SK-N-SH treated with all-trans-retinoic acid at 6 μM for 48 hours (cell line): ENCODE measurements around the gene IKZF1.

Source experiments
- ATAC-seq: fragments of 200-7000 bp; cut with Tn5 transposase; 3 replicates; pipeline ENCODE4 v1.9.1; 2020; ENCODE audit warnings: mild to moderate bottlenecking, moderate library complexity
- ARNTL ChIP-seq: fragments of 450-650 bp; formaldehyde crosslinking; IDR thresholded peaks from 2 replicates; pipeline ENCODE4 v1.5.0; 2020; ENCODE audit warnings: low read depth, mild to moderate bottlenecking, moderate library complexity, borderline replicate concordance
- BACH2 ChIP-seq: fragments of 250-450 bp; sonication (Bioruptor Pico); IDR thresholded peaks from 2 replicates; pipeline ENCODE4 v1.9.0; 2021; ENCODE audit warnings: mild to moderate bottlenecking, borderline replicate concordance
- CSDC2 ChIP-seq: fragments of 250-450 bp; sonication (Bioruptor Pico); IDR thresholded peaks from 2 replicates; pipeline ENCODE4 v1.5.0; 2020; ENCODE audit warnings: mild to moderate bottlenecking, moderate library complexity
- CSRNP3 ChIP-seq: fragments of 250-450 bp; sonication (Bioruptor Pico); IDR thresholded peaks from 2 replicates; pipeline ENCODE4 v1.5.1; 2021; ENCODE audit warnings: mild to moderate bottlenecking, moderate library complexity
- ESRRG ChIP-seq: fragments of 250-450 bp; sonication (Bioruptor Pico); IDR thresholded peaks from 2 replicates; pipeline ENCODE4 v1.6.1; 2021; ENCODE audit warnings: mild to moderate bottlenecking
- ISL1 ChIP-seq: fragments of 250-450 bp; sonication (Bioruptor Pico); IDR thresholded peaks from 2 replicates; pipeline ENCODE4 v2.1.2; 2022; ENCODE audit warnings: mild to moderate bottlenecking, moderate library complexity
- OSR1 ChIP-seq: fragments of 250-450 bp; sonication (Bioruptor Pico); IDR thresholded peaks from 2 replicates; pipeline ENCODE4 v1.8.0; 2022; ENCODE audit warnings: moderate library complexity, mild to moderate bottlenecking, inconsistent platforms
- PPARA ChIP-seq: fragments of 250-450 bp; sonication (Bioruptor Pico); IDR thresholded peaks from 2 replicates; pipeline ENCODE4 v1.5.0; 2020; ENCODE audit warnings: mild to moderate bottlenecking, borderline replicate concordance
- RARB ChIP-seq: fragments of 250-450 bp; sonication (Bioruptor Pico); IDR thresholded peaks from 2 replicates; pipeline ENCODE4 v1.8.0; 2021; ENCODE audit warnings: mild to moderate bottlenecking, moderate library complexity
- SNAI2 ChIP-seq: fragments of 250-450 bp; sonication (Bioruptor Pico); IDR thresholded peaks from 2 replicates; pipeline ENCODE4 v1.5.0; 2020; ENCODE audit warnings: mild to moderate bottlenecking, moderate library complexity
- TCF4 ChIP-seq: fragments of 250-450 bp; sonication (Bioruptor Pico); IDR thresholded peaks from 2 replicates; pipeline ENCODE4 v1.8.0; 2021; ENCODE audit warnings: mild to moderate bottlenecking, moderate library complexity, borderline replicate concordance
- TOX ChIP-seq: fragments of 250-450 bp; sonication (Bioruptor Pico); IDR thresholded peaks from 2 replicates; pipeline ENCODE4 v1.8.0; 2021; ENCODE audit warnings: mild to moderate bottlenecking, moderate library complexity, borderline replicate concordance
- TSHZ2 ChIP-seq: fragments of 250-450 bp; sonication (Bioruptor Pico); IDR thresholded peaks from 2 replicates; pipeline ENCODE4 v1.5.0; 2020; ENCODE audit warnings: mild to moderate bottlenecking, moderate library complexity
- ZC3H10 ChIP-seq: fragments of 250-450 bp; sonication (Bioruptor Pico); IDR thresholded peaks from 2 replicates; pipeline ENCODE4 v1.5.1; 2021; ENCODE audit warnings: mild to moderate bottlenecking, moderate library complexity
- ZFP3 ChIP-seq: fragments of 250-450 bp; sonication (Bioruptor Pico); IDR thresholded peaks from 2 replicates; pipeline ENCODE4 v1.5.0; 2020; ENCODE audit warnings: mild to moderate bottlenecking, moderate library complexity
- ZFP30 ChIP-seq: fragments of 450-650 bp; formaldehyde crosslinking; IDR thresholded peaks from 2 replicates; pipeline ENCODE4 v1.5.0; 2022; ENCODE audit warnings: mild to moderate bottlenecking, moderate library complexity
- ZNF565 ChIP-seq: fragments of 450-650 bp; formaldehyde crosslinking; conservative IDR thresholded peaks from 2 replicates; pipeline ENCODE4 v1.5.0; 2020; ENCODE audit warnings: low read depth, mild to moderate bottlenecking, moderate library complexity
- ZNF70 ChIP-seq: fragments of 450-650 bp; formaldehyde crosslinking; IDR thresholded peaks from 2 replicates; pipeline ENCODE4 v1.5.0; 2020; ENCODE audit warnings: mild to moderate bottlenecking, moderate library complexity
- ZNF8 ChIP-seq: fragments of 450-650 bp; formaldehyde crosslinking; IDR thresholded peaks from 2 replicates; pipeline ENCODE4 v1.5.0; 2020; ENCODE audit warnings: mild to moderate bottlenecking, moderate library complexity
- TF ChIP-seq, protein P1 (sequence below): fragments of 250-450 bp; sonication (Bioruptor Pico); IDR thresholded peaks from 2 replicates; pipeline ENCODE4 v1.8.0; 2021; ENCODE audit warnings: low read depth, mild to moderate bottlenecking, moderate library complexity, borderline replicate concordance

The IKZF1 gene

GRCh38 chr7:50362142-50362541, 57.6 kb downstream of the IKZF1 start:
- TF ChIP-seq CSRNP3, result no peak
- TF ChIP-seq PPARA (CRISPR knock-in tag), result no peak
- TF ChIP-seq, protein P1, sequence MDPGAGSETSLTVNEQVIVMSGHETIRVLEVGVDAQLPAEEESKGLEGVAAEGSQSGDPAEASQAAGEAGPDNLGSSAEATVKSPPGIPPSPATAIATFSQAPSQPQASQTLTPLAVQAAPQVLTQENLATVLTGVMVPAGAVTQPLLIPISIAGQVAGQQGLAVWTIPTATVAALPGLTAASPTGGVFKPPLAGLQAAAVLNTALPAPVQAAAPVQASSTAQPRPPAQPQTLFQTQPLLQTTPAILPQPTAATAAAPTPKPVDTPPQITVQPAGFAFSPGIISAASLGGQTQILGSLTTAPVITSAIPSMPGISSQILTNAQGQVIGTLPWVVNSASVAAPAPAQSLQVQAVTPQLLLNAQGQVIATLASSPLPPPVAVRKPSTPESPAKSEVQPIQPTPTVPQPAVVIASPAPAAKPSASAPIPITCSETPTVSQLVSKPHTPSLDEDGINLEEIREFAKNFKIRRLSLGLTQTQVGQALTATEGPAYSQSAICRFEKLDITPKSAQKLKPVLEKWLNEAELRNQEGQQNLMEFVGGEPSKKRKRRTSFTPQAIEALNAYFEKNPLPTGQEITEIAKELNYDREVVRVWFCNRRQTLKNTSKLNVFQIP, result no peak
- no peak for TF ChIP-seq CSDC2
- no peak for TF ChIP-seq OSR1 (CRISPR knock-in tag)
- TF ChIP-seq BACH2 (CRISPR knock-in tag), result no peak
- no peak for TF ChIP-seq ISL1
- no peak for TF ChIP-seq TOX (CRISPR knock-in tag)
- no peak for TF ChIP-seq ZC3H10 (CRISPR knock-in tag)
- no peak for TF ChIP-seq ZNF565 (CRISPR knock-in tag)
- TF ChIP-seq TSHZ2 (CRISPR knock-in tag), result no peak
- TF ChIP-seq TCF4 (CRISPR knock-in tag), result no peak
- no peak for TF ChIP-seq ARNTL
- TF ChIP-seq ZNF8 (CRISPR knock-in tag), result no peak
- TF ChIP-seq ZFP3, result no peak
- TF ChIP-seq ESRRG (CRISPR knock-in tag), result no peak
- no peak for TF ChIP-seq RARB (CRISPR knock-in tag)
- TF ChIP-seq SNAI2, result no peak
- TF ChIP-seq ZFP30, result no peak
- ATAC-seq, result no peak

- TF ChIP-seq ZC3H10 (CRISPR knock-in tag) (no peak), SNAI2 (no peak), BACH2 (CRISPR knock-in tag) (no peak), ZFP30 (no peak), RARB (CRISPR knock-in tag) (no peak), PPARA (CRISPR knock-in tag) (no peak), CSRNP3 (no peak), ARNTL (no peak)
- no peak for ATAC-seq
These were observed 58.3 kb downstream of the IKZF1 start for GRCh38 chr7:50362712-50363282.

GRCh38 chr7:50363327-50364060, 59.0 kb downstream of the IKZF1 start:
- ATAC-seq, result no peak

More at GRCh38 chr7:50363327-50364060, 59.0 kb downstream of the IKZF1 start:
- TF ChIP-seq CSDC2, result no peak
- TF ChIP-seq CSRNP3, result no peak
- no peak for TF ChIP-seq ZNF8 (CRISPR knock-in tag)
- no peak for TF ChIP-seq ZNF70 (CRISPR knock-in tag)
- TF ChIP-seq RARB (CRISPR knock-in tag), result no peak
- TF ChIP-seq SNAI2, result no peak
- TF ChIP-seq ISL1, result no peak
- no peak for TF ChIP-seq ARNTL
